NCI-H526 (cell line): Measurements from ENCODE around the gene SCUBE3.
A peak's percentile ranks its signal among the peaks of the same experiment; 100 is the strongest.

ENCODE experiments used
- DNase-seq, 2 experiments: peaks; one replicate each; lab custom pipeline; 2025; lab: John Stamatoyannopoulos, UW

The SCUBE3 gene

DNA sequence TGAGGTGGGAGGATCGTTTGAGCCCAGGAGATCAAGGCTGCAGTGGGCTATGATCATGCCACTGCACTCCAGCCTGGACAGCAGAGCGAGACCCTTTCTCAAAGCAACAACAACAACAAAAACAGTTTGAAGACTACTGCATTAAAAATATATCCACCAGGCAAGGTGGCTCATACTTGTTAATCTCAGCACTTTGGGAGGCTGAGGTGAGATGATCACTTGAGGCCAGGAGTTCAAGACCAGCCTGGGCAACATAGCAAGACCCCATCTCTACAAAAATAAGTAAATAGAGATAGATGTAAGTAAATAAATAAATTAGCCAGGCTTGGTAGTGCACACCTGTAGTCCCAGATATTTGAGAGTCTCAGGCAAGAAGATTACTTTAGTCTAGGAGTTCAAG lies 58.2 kb downstream of the SCUBE3 start:
- no peak for DNase-seq

DNA sequence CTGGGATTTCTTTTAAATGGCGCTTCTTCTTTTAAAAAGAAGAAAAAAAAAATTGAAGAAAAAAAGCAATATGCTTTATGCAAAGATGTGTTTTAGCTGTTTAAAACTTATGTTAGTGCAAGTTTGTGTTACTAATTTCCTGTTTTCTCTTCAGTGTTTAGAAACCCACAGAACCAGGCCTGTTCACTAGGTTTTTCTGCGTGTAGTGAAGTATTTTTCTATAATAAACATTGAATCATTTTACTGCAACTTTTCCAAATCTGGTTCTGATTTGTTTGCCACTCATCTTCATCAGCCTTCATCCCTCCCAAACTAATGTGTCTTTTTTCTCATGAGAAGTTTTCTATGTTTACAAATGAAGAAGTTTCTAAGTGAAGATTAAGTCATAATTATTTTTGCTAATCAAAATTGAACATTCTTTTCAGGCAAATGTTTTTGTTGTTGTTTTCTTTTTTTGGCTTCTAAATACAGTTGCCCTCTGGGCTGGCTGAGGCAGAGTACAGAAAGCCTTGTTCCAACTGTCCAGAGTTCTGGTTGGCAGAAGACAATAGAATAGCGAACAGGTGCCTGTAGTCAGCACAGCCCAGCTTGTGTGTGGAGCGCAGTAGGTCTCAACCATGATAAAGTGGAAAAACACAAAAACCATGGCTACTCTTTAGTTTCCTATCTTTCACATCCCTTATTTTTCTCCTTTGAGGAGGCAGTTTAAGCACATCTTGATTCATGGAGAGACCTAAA lies 60.2 kb downstream of the SCUBE3 start:
- no peak for DNase-seq

- DNase-seq = no peak
Measured at GRCh38 chr6:35275744-35276260, 62.0 kb downstream of the SCUBE3 start.

DNA sequence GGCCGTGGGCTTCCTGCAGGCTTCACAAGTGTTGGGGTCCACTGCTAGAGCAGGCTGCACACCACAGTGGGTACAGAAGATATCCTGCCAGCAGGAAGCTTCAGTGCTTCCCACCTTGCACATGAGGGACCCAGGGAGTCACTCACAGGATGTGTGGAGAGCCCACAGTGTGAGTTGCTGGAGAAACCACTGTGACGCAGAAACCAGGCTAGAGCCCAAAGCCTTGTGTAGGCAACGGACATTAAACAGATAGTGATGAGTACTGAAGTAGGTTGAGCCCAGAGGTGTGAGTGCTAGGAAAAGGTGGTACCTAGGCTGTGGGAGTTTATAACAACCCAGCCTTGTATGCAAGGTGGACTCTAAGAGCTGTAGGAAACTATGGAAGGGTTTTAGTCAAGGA lies 65.0 kb downstream of the SCUBE3 start:
- DNase-seq = no peak

DNA sequence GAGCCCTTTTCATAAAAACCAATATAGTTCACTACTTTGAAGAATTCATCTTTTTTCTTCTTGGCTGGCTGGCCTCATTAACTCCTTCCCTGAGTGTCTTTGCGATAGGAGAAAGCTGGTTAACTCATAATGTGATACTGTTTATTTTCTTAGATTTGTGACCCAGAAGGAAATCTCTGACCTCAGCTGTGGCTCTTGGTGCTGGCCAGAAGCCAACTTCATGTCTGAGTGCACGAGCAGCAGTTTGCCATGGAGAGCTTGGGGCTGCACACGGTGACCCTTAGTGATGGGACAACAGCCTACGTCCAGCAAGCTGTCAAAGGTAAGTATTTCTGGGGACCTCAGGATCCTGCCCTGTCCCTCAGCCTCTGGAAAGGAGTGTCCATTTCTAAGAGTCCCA lies 67.1 kb downstream of the SCUBE3 start:
- no peak for DNase-seq

DNA sequence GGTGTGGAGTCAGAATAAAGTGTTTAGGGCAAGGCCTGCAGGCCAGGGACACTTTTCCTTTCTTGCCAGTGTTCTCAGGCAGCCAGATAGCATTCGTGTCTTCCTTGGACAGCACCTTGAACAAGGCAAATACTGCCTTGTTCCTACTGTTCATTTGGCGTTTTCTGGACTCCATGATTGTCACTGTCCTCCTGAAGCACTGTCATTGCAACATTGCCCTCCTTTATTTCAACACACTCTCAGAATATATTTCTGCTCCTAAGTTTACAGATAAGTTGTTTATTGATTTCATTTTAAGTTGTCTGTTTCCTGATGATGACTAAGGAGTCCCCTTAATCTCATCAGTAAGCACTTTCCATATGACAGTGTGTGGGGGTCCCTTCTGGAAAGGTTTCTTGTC lies 68.7 kb downstream of the SCUBE3 start:
- DNase-seq = no peak

DNA sequence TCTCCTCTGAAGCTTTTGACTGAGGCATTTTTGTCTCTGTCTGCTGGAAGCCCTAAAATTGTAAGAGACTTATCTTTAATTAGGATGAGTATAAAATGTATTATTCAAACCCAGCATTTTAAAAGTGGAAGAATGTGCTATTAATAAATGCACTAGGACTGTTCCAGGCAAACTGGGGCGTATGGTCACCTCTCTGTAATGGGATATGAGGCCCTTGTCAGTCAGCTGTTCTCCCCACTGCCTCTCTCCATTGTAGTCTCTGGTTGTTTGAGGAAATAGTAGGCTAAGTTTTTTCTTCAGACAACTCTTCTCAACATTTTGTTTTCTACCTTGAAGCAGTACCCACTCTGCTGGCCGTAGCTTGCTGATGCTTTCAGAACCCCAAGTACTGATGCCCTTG lies 69.6 kb downstream of the SCUBE3 start:
- DNase-seq = no peak

DNA sequence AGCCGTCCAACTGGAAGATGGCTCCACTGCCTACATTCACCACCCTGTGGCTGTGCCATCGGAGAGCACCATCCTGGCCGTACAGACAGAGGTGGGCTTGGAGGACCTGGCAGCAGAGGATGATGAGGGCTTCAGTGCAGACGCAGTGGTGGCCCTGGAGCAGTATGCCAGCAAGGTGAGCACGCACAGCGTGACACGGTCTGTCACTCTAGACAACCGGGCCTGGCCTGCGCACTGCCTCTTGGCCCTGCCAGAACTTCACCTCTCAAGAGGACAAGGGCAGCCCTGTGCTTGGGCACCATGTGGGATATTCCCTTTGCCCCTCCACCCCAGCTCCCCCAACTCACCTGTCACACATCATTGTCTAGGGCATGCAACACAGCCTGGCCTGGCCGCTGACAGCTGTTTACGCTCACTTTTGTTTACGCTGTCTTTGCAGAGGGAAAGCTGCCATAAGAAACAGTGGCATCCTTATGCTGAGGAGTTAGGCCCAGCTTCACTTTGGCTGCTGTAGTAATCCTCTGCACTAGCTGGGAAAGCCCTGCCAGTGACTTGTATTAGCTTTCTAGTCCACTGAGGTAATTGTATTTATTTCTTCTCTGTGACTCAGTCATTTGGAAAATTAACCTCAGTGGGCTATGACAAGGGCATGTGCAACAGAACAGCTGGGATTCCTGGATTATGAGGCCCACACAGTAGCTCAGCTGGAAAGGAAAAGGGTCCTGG lies 74.1 kb downstream of the SCUBE3 start:
- DNase-seq = no peak

DNA sequence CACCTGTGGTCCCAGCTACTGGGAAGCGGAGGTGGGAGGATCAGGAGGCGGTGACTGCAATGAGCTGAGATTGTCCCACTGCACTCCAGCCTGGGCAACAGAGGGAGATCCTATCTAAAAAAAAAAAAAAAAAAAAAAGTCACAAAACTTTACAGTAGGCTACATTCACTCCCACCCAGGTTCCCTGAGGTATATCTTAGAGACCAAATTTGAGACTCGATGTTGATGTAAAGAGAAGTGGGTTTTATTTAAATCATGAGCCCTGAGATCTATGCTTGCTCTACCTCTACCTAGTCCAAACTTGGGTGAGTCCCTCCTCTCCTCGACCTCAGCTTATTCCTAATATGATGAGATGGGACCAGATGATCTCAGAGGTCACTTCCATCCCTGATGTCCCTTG lies 75.1 kb downstream of the SCUBE3 start:
- DNase-seq = no peak

- DNase-seq = no peak
Measured at GRCh38 chr6:35291491-35291890, 77.7 kb downstream of the SCUBE3 start.

GRCh38 chr6:35292494-35292893 lies 78.7 kb downstream of the SCUBE3 start:
- DNase-seq = peak; percentile 50 to 80

DNA sequence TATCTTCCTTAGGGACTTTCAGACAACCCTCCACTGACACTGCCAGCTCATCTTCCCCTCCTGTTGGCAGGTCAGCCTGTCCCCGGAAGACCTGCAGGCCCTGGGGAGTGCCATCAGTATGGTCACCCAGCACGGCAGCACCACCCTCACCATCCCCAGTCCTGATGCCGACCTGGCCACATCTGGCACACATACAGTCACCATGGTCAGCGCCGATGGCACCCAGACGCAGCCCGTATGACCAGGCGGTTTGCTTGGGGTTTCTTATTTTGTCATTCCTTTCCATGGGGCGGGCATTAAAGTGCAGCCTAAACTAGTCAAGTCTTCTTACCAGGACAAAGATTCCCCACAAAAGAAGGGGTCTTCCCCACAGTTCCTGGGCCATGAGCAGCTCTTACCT lies 79.9 kb downstream of the SCUBE3 start:
- DNase-seq = no peak

- DNase-seq = peak; percentile 3 to 76
Measured at GRCh38 chr6:35294308-35294945, 80.7 kb downstream of the SCUBE3 start.

GRCh38 chr6:35295036-35295435 lies 81.3 kb downstream of the SCUBE3 start:
- no peak for DNase-seq

DNA sequence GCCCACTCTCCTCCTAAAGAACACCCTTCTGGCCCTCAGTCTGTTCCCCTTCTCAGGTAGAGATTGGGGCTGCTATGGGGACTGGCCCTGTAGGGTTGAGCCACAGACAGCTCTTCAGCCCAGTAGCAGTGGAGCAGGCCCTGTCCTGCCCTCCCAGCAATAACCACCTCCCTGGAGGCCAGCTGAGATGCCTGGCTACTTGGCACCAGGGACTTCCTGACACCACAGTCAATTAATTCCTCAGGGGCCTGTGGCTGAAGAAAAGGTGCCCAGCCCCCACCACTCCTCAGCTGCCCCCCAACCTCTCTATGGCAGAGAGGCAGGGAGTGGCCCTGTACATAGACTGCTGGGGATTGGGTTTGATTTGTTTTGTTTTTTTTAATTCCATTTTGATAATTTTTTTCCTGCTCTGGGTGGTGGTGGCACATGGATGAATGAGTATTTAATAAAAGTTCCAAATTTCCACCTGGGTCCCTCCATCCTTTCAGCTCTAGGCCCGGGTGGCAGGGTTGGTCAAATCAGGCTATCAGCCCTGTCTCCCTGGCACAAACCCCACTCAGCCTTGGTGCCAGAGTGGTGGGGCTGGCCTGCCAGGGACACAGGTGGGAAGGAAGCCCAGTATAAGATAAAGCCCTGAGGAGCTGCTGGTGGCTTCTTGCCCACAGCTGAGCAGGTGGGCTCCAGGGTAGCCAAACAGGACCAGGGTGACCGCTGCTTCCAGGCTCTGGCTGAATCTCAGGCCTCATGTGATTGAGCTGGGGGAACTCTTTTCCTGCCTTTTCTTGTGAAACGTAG lies 82.0 kb downstream of the SCUBE3 start:
- no peak for DNase-seq

GRCh38 chr6:35296931-35297600 lies 83.3 kb downstream of the SCUBE3 start:
- no peak for DNase-seq

GRCh38 chr6:35297601-35298481 lies 84.1 kb downstream of the SCUBE3 start, which contains the start of gene DEF6:
DEF6 (plus strand) TSS chr6:35297818; CDS start chr6:35297857, 39 bp downstream.
- peak; percentile 85 to 94 for DNase-seq

GRCh38 chr6:35298625-35299140 lies 84.9 kb downstream of the SCUBE3 start:
- DNase-seq = no peak

- no peak for DNase-seq
Measured at GRCh38 chr6:35299674-35300073, 85.9 kb downstream of the SCUBE3 start.

DNA sequence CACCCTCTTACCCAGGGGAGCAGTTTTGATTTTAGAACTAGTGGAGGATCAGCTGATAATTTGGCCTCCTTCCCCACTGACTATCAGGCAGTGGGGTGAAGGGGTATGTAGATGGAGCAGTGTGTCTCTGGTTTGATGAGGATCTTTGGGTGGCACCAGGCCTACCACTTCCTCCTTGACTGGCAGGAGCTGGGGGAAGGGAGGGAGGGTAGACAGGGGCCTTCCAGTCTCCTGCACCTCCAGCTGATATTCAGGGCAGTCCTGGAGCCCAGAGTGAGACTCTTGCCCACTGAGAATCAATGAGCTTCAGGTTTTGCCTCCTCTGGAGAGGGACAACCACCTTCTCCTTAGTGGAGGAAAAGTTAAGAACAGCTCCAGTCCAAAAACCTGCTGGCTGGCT lies 87.1 kb downstream of the SCUBE3 start:
- no peak for DNase-seq
